Stimulated activated CD4-positive, alpha-beta T cell treated with anti-CD3 and anti-CD28 coated beads, Interleukin-15, amount 100 ng/mL, for 48 hours (primary cell): ENCODE measurements around the gene ATP2C2.

Experiments used
- DNase-seq, 2 donors: peaks; one replicate each; pipeline ENCODE4 v3.0.0-alpha.2; 2020; ENCODE audit warnings: low read depth in 2 of 2

ATP2C2 gene

GRCh38 chr16:84475643-84476240 lies 107.4 kb downstream of the ATP2C2 start:
- no peak for DNase-seq

GRCh38 chr16:84476401-84476800 lies 108.1 kb downstream of the ATP2C2 start:
- DNase-seq: no peak

- no peak for DNase-seq
Observed at GRCh38 chr16:84477661-84478060, 109.3 kb downstream of the ATP2C2 start.

GRCh38 chr16:84478172-84478947 lies 110.0 kb downstream of the ATP2C2 start:
- no peak for DNase-seq

GRCh38 chr16:84479716-84480450 lies 111.5 kb downstream of the ATP2C2 start:
- DNase-seq: no peak

GRCh38 chr16:84481051-84481735 lies 112.9 kb downstream of the ATP2C2 start:
- DNase-seq: no peak

- DNase-seq: no peak
Observed at GRCh38 chr16:84482001-84482891, 113.9 kb downstream of the ATP2C2 start.

- DNase-seq: no peak
Observed at GRCh38 chr16:84482951-84483881, 114.9 kb downstream of the ATP2C2 start.

GRCh38 chr16:84483882-84484565 lies 115.7 kb downstream of the ATP2C2 start:
- DNase-seq: no peak

GRCh38 chr16:84484579-84485254 lies 116.4 kb downstream of the ATP2C2 start:
- DNase-seq: no peak

GRCh38 chr16:84485255-84486010 lies 117.1 kb downstream of the ATP2C2 start:
- no peak for DNase-seq

- no peak for DNase-seq
Observed at GRCh38 chr16:84486126-84486525, 117.8 kb downstream of the ATP2C2 start.

- DNase-seq: no peak
Observed at GRCh38 chr16:84486551-84487235, 118.4 kb downstream of the ATP2C2 start.

GRCh38 chr16:84487358-84487757 lies 119.0 kb downstream of the ATP2C2 start:
- no peak for DNase-seq

- no peak for DNase-seq
Observed at GRCh38 chr16:84489131-84489530, 120.8 kb downstream of the ATP2C2 start.

GRCh38 chr16:84495506-84495905 lies 127.2 kb downstream of the ATP2C2 start:
- DNase-seq: no peak

GRCh38 chr16:84496991-84497390 lies 128.7 kb downstream of the ATP2C2 start:
- DNase-seq: no peak
